Measurements from ENCODE around the gene NCBP3. TPM values are rescaled to one million over a fixed set of nuclear protein-coding genes. Genes with fewer than 3 reads are reported as not detected.

Gene NCBP3
- total RNA-seq, 2 experiments from 2014 or later: 46.3 to 48.7 TPM

GRCh38 chr17:3835410-3836229 is 10.4 kb downstream of the NCBP3 start:
- H3K27ac Mint-ChIP-seq: no peak overlapping the region
- H3K9me3 Mint-ChIP-seq (ENCODE audit: low read depth): no peaks in the 10 kb centered on the region
- H3K36me3 Mint-ChIP-seq: peaks cover 37% of the 10 kb centered on the region
- DNase-seq (peak; percentile 32), ATAC-seq (no peak)
- H3K4me3 Mint-ChIP-seq: no peak overlapping the region
- H3K4me1 Mint-ChIP-seq: peaks cover 13% of the 10 kb centered on the region
- H3K27me3 Mint-ChIP-seq: no peaks in the 10 kb centered on the region
- CTCF ChIA-PET: interaction anchor here (1.4 to 2.3 kb wide), 3 partner anchors 8 to 10 kb away, joined by 4 to 11 read pairs (median 5); partner anchors contain the start of gene NCBP3

- Mint-ChIP-seq H3K36me3 (peaks cover 31% of the 10 kb centered on the region), H3K27me3 (no peaks in the 10 kb centered on the region), H3K27ac (no peak overlapping the region), H3K9me3 (ENCODE audit: low read depth) (no peaks in the 10 kb centered on the region), H3K4me3 (no peak overlapping the region), H3K4me1 (peaks cover 16% of the 10 kb centered on the region)
- CTCF ChIA-PET: interaction anchor here (1.4 kb wide), 1 partner anchor 11 kb away, joined by 4 read pairs; the partner anchor contains the start of gene NCBP3
- DNase-seq (peak; percentile 19), ATAC-seq (no peak)
These were observed 11.2 kb downstream of the NCBP3 start for GRCh38 chr17:3834811-3835210.

- CTCF ChIA-PET: interaction anchor here (0.5 to 6.4 kb wide), 11 partner anchors 9 to 225 kb away, joined by 3 to 283 read pairs (median 4); partner anchors contain the start of genes HASPIN and NCBP3
- Mint-ChIP-seq H3K27ac (no peak overlapping the region), H3K36me3 (peaks cover 31% of the 10 kb centered on the region)
These were observed 17.2 kb downstream of the NCBP3 start for GRCh38 chr17:3828852-3829232.

GRCh38 chr17:3828151-3828851 is 17.7 kb downstream of the NCBP3 start:
- Mint-ChIP-seq H3K4me3 (no peak overlapping the region), H3K27me3 (no peaks in the 10 kb centered on the region), H3K4me1 (peaks cover 16% of the 10 kb centered on the region), H3K36me3 (peaks cover 31% of the 10 kb centered on the region), H3K9me3 (ENCODE audit: low read depth) (no peaks in the 10 kb centered on the region), H3K27ac (no peak overlapping the region)
- no peak for ATAC-seq
- CTCF ChIA-PET: interaction anchor here (0.9 to 6.4 kb wide), 21 partner anchors 10 to 224 kb away, joined by 3 to 283 read pairs (median 4); partner anchors contain the start of genes HASPIN and NCBP3
- no peak for DNase-seq

More at GRCh38 chr17:3828852-3829232, 17.2 kb downstream of the NCBP3 start:
- Mint-ChIP-seq H3K27me3 (no peaks in the 10 kb centered on the region), H3K4me3 (no peak overlapping the region), H3K4me1 (peaks cover 18% of the 10 kb centered on the region), H3K9me3 (ENCODE audit: low read depth) (no peaks in the 10 kb centered on the region)
- DNase-seq (no peak), ATAC-seq (no peak)

GRCh38 chr17:3827124-3827773 is 18.8 kb downstream of the NCBP3 start:
- DNase-seq (peak; percentile 83), ATAC-seq (peak; percentile 47)
- Mint-ChIP-seq H3K9me3 (ENCODE audit: low read depth) (no peaks in the 10 kb centered on the region), H3K4me3 (no peak overlapping the region), H3K27me3 (no peaks in the 10 kb centered on the region), H3K4me1 (peaks cover 19% of the 10 kb centered on the region), H3K27ac (no peak overlapping the region), H3K36me3 (peaks cover 37% of the 10 kb centered on the region)
- CTCF ChIA-PET: interaction anchor here (0.7 to 6.4 kb wide), 37 partner anchors 9 to 426 kb away, joined by 3 to 283 read pairs (median 4); partner anchors contain the start of genes HASPIN and NCBP3

GRCh38 chr17:3826191-3826590 is 19.9 kb downstream of the NCBP3 start:
- DNase-seq (no peak), ATAC-seq (no peak)
- Mint-ChIP-seq H3K27me3 (no peaks in the 10 kb centered on the region), H3K9me3 (ENCODE audit: low read depth) (no peaks in the 10 kb centered on the region), H3K4me1 (peaks cover 21% of the 10 kb centered on the region), H3K4me3 (no peak overlapping the region), H3K36me3 (peaks cover 45% of the 10 kb centered on the region), H3K27ac (no peak overlapping the region)
- CTCF ChIA-PET: interaction anchor here (0.7 to 6.4 kb wide), 14 partner anchors 11 to 143 kb away, joined by 3 to 283 read pairs (median 6); partner anchors contain the start of genes HASPIN and NCBP3

GRCh38 chr17:3821101-3821500 is 24.9 kb downstream of the NCBP3 start:
- Mint-ChIP-seq H3K9me3 (ENCODE audit: low read depth) (no peaks in the 10 kb centered on the region), H3K36me3 (peaks cover 56% of the 10 kb centered on the region), H3K27ac (no peak overlapping the region), H3K4me3 (no peak overlapping the region), H3K4me1 (peaks cover 10% of the 10 kb centered on the region), H3K27me3 (no peaks in the 10 kb centered on the region)
- CTCF ChIA-PET: interaction anchor here (0.8 to 1.9 kb wide), 3 partner anchors 24 to 86 kb away, joined by 4 to 13 read pairs (median 6); no protein-coding TSS in a partner anchor
- ATAC-seq (no peak), DNase-seq (no peak)

- CTCF ChIA-PET: interaction anchor here (1.4 kb wide), 1 partner anchor 136 kb away, joined by 4 read pairs; no protein-coding TSS in a partner anchor
- peaks cover 7% of the 10 kb centered on the region for H3K4me1 Mint-ChIP-seq
- peak; percentile 22 for DNase-seq
- H3K4me3 Mint-ChIP-seq: no peak overlapping the region
- no peak for ATAC-seq
- no peaks in the 10 kb centered on the region for H3K27me3 Mint-ChIP-seq
- no peaks in the 10 kb centered on the region for H3K9me3 Mint-ChIP-seq (ENCODE audit: low read depth)
- peaks cover 61% of the 10 kb centered on the region for H3K36me3 Mint-ChIP-seq
- H3K27ac Mint-ChIP-seq: no peak overlapping the region
These were observed 27.3 kb downstream of the NCBP3 start for GRCh38 chr17:3818786-3819185.

- Mint-ChIP-seq H3K27ac (no peak overlapping the region), H3K9me3 (ENCODE audit: low read depth) (no peaks in the 10 kb centered on the region), H3K36me3 (peaks cover 60% of the 10 kb centered on the region), H3K4me3 (no peak overlapping the region), H3K27me3 (no peaks in the 10 kb centered on the region), H3K4me1 (peaks cover 7% of the 10 kb centered on the region)
- ATAC-seq: no peak
- no peak for DNase-seq
- CTCF ChIA-PET: interaction anchor here (0.6 to 3.2 kb wide), 6 partner anchors 9 to 135 kb away, joined by 3 to 10 read pairs (median 4); partner anchors contain the start of gene NCBP3
These were observed 28.0 kb downstream of the NCBP3 start for GRCh38 chr17:3817851-3818605.

GRCh38 chr17:3815925-3816324 is 30.1 kb downstream of the NCBP3 start:
- no peaks in the 10 kb centered on the region for H3K27me3 Mint-ChIP-seq
- no peaks in the 10 kb centered on the region for H3K9me3 Mint-ChIP-seq (ENCODE audit: low read depth)
- DNase-seq: no peak
- CTCF ChIA-PET: interaction anchor here (2.1 to 3.2 kb wide), 3 partner anchors 11 to 78 kb away, joined by 7 to 12 read pairs (median 10); no protein-coding TSS in a partner anchor
- H3K36me3 Mint-ChIP-seq: peaks cover 46% of the 10 kb centered on the region
- ATAC-seq: no peak
- no peak overlapping the region for H3K4me3 Mint-ChIP-seq
- no peak overlapping the region for H3K27ac Mint-ChIP-seq
- H3K4me1 Mint-ChIP-seq: peaks cover 2% of the 10 kb centered on the region

GRCh38 chr17:3815122-3815521 is 30.9 kb downstream of the NCBP3 start:
- DNase-seq: no peak
- Mint-ChIP-seq H3K36me3 (peaks cover 43% of the 10 kb centered on the region), H3K4me3 (no peak overlapping the region), H3K9me3 (ENCODE audit: low read depth) (no peaks in the 10 kb centered on the region), H3K4me1 (peaks cover 2% of the 10 kb centered on the region), H3K27me3 (no peaks in the 10 kb centered on the region), H3K27ac (no peak overlapping the region)
- CTCF ChIA-PET: interaction anchor here (0.9 to 3.2 kb wide), 4 partner anchors 12 to 78 kb away, joined by 4 to 12 read pairs (median 8); no protein-coding TSS in a partner anchor
- ATAC-seq: no peak

GRCh38 chr17:3814361-3814760 is 31.7 kb downstream of the NCBP3 start:
- Mint-ChIP-seq H3K27me3 (no peaks in the 10 kb centered on the region), H3K27ac (no peak overlapping the region), H3K36me3 (peaks cover 45% of the 10 kb centered on the region), H3K9me3 (ENCODE audit: low read depth) (no peaks in the 10 kb centered on the region), H3K4me1 (peaks cover 2% of the 10 kb centered on the region), H3K4me3 (no peak overlapping the region)
- DNase-seq (no peak), ATAC-seq (no peak)
- CTCF ChIA-PET: interaction anchor here (0.9 to 2.1 kb wide), 3 partner anchors 12 to 77 kb away, joined by 3 to 7 read pairs (median 4); no protein-coding TSS in a partner anchor
